Stimulated activated CD4-positive, alpha-beta T cell treated with anti-CD3 and anti-CD28 coated beads, Interleukin-1b, Interleukin-23, amount 100 ng/mL, for 24 hours (primary cell): ENCODE results near the gene MUSK.
"Not testable (repeated sequence)": the region's sequence is repeated elsewhere in the genome, so short reads cannot be mapped to it uniquely, and the experiment has no call there.

Experiments used
- DNase-seq, 4 experiments: peaks; one replicate each; pipeline ENCODE4 v3.0.0-alpha.2; 2020; ENCODE audit warnings: low read depth in 4 of 4, low spot score in 1 of 4

MUSK gene

GRCh38 chr9:110755179-110755578 is 86.6 kb downstream of the MUSK start:
- DNase-seq = no peak

- DNase-seq = no peak
Measured at GRCh38 chr9:110758201-110758600, 89.6 kb downstream of the MUSK start.

GRCh38 chr9:110762783-110763182 is 94.2 kb downstream of the MUSK start:
- no peak for DNase-seq

DNA sequence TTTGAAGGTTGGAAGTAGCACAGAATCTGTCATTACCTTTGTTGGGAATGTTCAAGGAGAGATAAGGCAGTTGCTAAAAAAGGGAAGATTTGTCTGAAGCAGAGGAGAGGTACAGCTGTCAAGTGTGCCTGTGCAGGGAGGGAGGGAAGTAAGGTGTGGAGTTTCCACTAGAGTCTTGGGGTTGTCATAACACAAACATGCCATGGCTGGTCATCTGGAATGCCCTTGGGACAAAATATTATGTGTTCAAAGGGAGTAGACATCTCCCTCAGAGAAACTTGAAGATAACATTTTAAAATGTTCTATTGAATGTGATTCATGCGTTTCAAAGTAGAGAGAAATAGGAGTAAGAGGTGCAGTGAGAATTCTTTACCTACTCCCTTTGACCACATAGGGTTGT is 95.0 kb downstream of the MUSK start:
- no peak for DNase-seq

DNA sequence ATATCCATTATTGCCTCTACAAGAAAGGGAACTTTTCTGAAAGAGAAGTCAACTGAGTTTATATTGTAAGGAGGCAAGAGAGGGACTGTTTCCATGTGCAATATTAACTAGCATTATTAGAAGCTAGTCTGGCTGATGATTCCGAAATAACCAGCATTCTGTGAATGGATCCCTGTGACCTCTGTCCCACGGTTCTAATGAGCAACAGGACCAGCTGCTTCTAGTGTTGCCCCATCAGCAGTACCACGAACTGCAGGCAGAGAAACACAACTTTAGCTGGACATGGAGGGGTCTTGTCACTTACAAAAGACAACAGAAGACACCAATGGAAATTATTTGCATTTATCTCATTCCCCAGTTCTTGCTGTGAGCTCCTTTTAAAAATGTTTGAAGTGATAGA is 95.4 kb downstream of the MUSK start:
- no peak for DNase-seq

DNA sequence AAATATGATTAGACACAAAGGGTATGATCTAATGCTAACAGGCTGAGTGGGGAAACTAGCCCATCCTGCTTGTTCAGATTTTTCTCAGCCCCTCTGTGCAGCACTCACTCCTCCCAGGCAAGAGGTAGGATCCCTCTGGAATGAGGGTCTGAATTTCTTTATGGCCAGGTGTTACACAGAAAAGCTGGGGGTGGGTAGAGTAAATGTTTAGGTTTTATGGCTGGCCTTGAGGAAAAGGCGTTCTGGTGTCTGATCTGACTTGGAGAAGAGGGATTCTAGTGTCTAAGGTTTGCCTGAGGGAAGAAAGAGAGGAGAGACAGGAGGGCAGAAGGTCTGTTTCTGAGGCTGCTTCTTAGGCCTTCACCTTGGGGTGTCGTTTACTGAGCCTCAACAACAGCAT is 97.3 kb downstream of the MUSK start:
- DNase-seq = no peak

- DNase-seq = no peak
Measured at GRCh38 chr9:110767559-110768063, 99.0 kb downstream of the MUSK start.

- DNase-seq = no peak
Measured at GRCh38 chr9:110768886-110769285, 100.3 kb downstream of the MUSK start.

GRCh38 chr9:110769667-110770066 is 101.1 kb downstream of the MUSK start:
- no peak for DNase-seq

GRCh38 chr9:110775724-110776123 is 107.1 kb downstream of the MUSK start:
- DNase-seq = no peak

DNA sequence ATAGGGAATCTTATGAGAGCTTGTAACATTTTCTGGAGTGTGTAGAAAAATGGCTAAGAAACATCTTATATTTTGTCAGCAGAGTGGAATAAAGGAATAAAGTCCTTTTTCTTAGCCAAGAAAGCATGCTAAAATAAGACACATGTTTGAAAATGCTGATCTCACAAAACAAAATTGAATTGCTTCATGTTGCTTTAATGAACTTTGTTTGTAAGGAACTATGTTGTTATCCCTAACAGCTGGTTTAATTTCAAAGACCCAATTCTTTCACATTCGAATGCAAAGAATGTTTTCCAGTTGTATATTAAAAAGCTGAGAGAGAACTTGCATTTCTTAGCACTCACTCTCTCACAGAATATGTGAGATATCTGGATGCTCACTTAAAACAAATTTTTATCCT is 107.6 kb downstream of the MUSK start:
- no peak for DNase-seq

GRCh38 chr9:110777196-110777875 is 108.7 kb downstream of the MUSK start:
- no peak for DNase-seq

GRCh38 chr9:110777876-110778215 is 109.3 kb downstream of the MUSK start:
- no peak for DNase-seq

DNA sequence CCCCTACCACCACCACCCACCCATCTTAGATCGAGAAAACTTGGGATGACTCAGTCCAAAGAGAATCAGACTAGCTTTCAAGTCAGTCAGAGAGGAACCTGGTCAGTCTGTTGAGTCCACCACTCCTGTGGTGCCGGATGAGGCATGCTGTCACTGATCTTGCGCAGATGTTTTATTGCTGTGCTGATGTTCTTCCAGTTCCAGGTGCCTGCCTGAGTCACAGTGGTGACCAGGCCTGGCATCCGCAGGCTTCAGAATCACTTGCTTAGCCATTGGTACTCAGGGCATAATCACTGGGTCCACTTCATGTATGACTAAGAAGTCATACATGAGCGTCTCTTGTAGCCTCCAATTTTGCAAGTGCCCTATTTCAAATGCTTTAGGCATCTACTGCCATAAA is 114.1 kb downstream of the MUSK start:
- no peak for DNase-seq

DNA sequence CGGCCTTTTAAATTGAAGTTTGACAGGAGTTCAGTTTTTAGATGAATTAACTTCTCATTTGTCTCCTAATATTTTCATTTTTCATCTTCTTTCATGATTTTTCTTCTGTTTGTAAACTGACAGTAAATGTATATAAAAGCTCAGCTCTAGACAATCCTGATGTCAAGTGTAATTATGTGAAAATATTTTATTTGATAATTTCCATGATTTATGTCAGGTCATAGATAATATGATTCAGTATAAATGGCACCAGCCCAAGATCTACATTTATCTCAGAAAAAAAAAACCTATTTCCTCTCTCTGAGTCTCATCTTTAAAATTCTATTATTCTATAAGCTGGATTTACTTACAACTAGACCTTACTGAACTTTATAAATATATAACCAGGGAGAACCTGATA is 115.7 kb downstream of the MUSK start:
- DNase-seq = no peak

DNA sequence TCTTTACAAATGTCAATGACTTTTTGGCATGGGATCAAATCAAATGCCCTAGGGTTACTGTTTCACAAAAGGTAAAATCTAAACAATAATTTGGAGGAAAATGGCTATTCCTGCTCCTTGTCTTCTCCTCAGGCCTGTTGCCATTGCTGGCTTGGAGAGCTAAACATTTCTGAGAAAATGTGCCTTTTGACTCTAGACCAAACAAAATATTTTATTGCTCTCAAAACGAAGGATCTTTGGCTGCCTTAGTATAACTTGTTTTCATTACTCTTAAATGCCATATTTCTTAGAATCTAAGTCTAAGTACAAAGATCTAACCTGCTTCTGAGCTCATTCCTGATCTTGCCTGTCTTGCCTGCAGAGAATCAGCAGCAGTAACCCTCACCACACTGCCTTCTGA is 116.6 kb downstream of the MUSK start:
- DNase-seq = no peak

- DNase-seq = not testable (repeated sequence)
Measured at GRCh38 chr9:110788396-110788795, 119.8 kb downstream of the MUSK start.

- no peak for DNase-seq
Measured at GRCh38 chr9:110788871-110789270, 120.3 kb downstream of the MUSK start.

DNA sequence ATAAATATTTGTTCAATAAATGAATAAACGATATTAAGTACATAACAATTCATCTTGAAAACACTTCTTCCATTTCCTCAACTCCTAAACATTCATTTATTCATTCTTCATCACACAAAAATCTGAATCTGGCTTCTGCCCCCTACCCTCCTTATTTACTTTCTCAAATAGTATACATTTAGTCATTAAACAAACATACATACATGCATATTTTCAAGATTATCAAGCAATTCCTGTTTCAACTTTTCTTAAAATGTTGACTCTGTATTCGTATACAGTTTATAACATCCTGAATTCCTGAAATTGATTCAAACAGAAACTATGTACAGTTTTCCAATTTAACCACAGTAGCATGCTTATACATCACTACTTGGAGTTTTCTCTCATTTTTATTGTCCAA is 129.0 kb downstream of the MUSK start:
- no peak for DNase-seq

- DNase-seq = no peak
Measured at GRCh38 chr9:110799396-110799795, 130.8 kb downstream of the MUSK start.

DNA sequence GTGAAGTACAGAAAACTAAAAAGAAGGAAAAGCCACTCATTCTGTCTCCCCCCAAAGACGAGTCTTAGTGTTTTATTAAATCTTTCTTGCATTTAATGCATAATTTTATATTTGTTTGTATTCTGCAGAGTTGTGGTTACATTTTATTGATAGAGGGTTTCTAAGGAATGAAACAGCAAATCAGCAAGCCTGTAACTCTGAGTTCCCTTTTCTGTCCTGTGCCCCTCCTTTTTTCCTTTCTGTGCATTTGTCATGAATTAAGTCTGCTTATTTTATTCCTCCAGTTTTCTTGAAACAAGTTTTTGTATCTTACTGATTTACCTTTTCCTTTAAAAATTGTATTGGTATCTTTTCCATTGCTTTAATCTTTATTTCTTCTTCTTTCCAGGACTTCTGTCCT is 132.8 kb downstream of the MUSK start:
- DNase-seq = no peak

- no peak for DNase-seq
Measured at GRCh38 chr9:110802416-110803035, 133.9 kb downstream of the MUSK start.

DNA sequence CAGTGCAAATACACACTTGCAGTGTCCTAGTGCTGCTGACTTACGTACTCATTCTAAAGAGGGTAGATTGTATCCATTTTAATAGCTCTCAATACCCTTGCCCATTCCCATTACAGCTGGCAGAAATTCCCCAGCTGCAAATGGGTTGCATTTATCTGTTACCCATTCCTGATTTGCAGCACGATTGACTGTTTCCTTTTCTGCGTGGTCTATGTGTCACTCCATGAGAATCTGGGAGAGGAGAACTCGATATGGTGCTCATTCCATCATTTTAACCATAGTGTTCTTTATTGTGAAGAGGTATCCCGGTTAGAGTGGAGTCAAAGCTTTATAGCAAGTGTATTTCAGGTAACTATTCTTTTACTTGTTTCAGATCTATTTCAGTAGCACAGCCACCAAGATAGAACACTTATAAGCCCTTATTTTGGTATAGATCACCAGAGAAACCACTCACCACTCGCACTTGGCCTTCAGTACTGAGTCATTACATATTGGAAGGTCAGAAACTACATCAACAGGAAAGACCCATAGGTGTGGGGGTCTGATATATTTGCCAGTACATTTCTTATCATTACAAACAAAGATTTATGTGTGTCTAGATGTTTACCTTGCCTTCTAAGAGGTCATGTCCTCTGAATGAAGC is 139.5 kb downstream of the MUSK start:
- DNase-seq = no peak
